ENCODE results near the gene SLCO2A1.

SLCO2A1 gene

GRCh38 chr3:134054231-134054630 lies 24.5 kb upstream of the SLCO2A1 start:
- DNase-seq (ENCODE audit: low spot score) = no peak
- TF ChIP-seq CTCF (IDR thresholded peaks at IDR 0.05; ENCODE audit: extremely low read depth, missing control alignments) = no peak

- no peak for DNase-seq (ENCODE audit: low spot score)
- TF ChIP-seq CTCF (IDR thresholded peaks at IDR 0.05; ENCODE audit: extremely low read depth, missing control alignments) = no peak
Observed at GRCh38 chr3:134052370-134052769, 22.6 kb upstream of the SLCO2A1 start.

GRCh38 chr3:134049676-134050075 lies 20.0 kb upstream of the SLCO2A1 start:
- no peak for DNase-seq (ENCODE audit: low spot score)
- no peak for TF ChIP-seq CTCF (IDR thresholded peaks at IDR 0.05; ENCODE audit: extremely low read depth, missing control alignments)

GRCh38 chr3:134048278-134048996 lies 18.7 kb upstream of the SLCO2A1 start:
- TF ChIP-seq CTCF (IDR thresholded peaks at IDR 0.05; ENCODE audit: extremely low read depth, missing control alignments) = no peak

GRCh38 chr3:134044459-134044858 lies 14.7 kb upstream of the SLCO2A1 start:
- DNase-seq (ENCODE audit: low spot score) = no peak
- TF ChIP-seq CTCF (IDR thresholded peaks at IDR 0.05; ENCODE audit: extremely low read depth, missing control alignments) = no peak

More at GRCh38 chr3:134048278-134048996, 18.7 kb upstream of the SLCO2A1 start:
- no peak for DNase-seq (ENCODE audit: low spot score)

- no peak for TF ChIP-seq CTCF (IDR thresholded peaks at IDR 0.05; ENCODE audit: extremely low read depth, missing control alignments)
- DNase-seq (ENCODE audit: low spot score) = no peak
Observed at GRCh38 chr3:134040066-134040465, 10.3 kb upstream of the SLCO2A1 start.

- no peak for TF ChIP-seq CTCF (IDR thresholded peaks at IDR 0.05; ENCODE audit: extremely low read depth, missing control alignments)
- DNase-seq (ENCODE audit: low spot score) = no peak
Observed at GRCh38 chr3:134039161-134039862, 9.6 kb upstream of the SLCO2A1 start.
